ENCODE measurements around the gene RCBTB1. TPM values are rescaled to one million over a fixed set of nuclear protein-coding genes. Genes with fewer than 3 reads are reported as not detected.

The RCBTB1 gene
- polyA plus RNA-seq, 1 of the 3 experiments (the other 2 are of a cell fraction), result 13.2 TPM

- DNase-seq, result no peak
- Histone ChIP-seq H3K9ac (no peak overlapping the region), H2AFZ (ENCODE audit: low read depth) (no peak overlapping the region), H3K9me2 (no peaks in the 10 kb centered on the region), H4K20me1 (ENCODE audit: insufficient read depth) (no peaks in the 10 kb centered on the region), H3K4me2 (no peak overlapping the region), H3K36me3 (replicated peaks in 1 of 2; ENCODE audit: control insufficient read depth in 1 of 2, insufficient read depth in 2 of 2, low read length in 1 of 2) (peaks cover 5 to 15% of the 10 kb centered on the region in 2 experiments), H3K4me1 (ENCODE audit: control insufficient read depth in 1 of 2, insufficient read depth in 2 of 2, low read depth in 1 of 2, low read length in 1 of 2) (peaks cover 0 to 5% of the 10 kb centered on the region in 2 experiments; a peak in 2 of 4 replicates), H3K9me3 (no peaks in the 10 kb centered on the region), H3K79me2 (ENCODE audit: insufficient read depth) (peaks cover 4% of the 10 kb centered on the region; the same call in 1 of the 2 replicates), H3K4me3 (ENCODE audit: low read depth in 2 of 2, low read length in 1 of 2) (no peak overlapping the region), H3F3A (replicated peaks; ENCODE audit: insufficient read depth) (no peaks in the 10 kb centered on the region), H3K27me3 (ENCODE audit: insufficient read depth) (no peaks in the 10 kb centered on the region), H3K27ac (ENCODE audit: low read depth in 2 of 2, low read length in 1 of 2) (no peak overlapping the region)
- ChIA-PET POLR2A (no interaction called here), CTCF (interaction anchor here (1.7 kb wide), 1 partner anchor 11 kb away, joined by 7 read pairs; no protein-coding TSS in a partner anchor)
- no peak for TF ChIP-seq MAX (IDR thresholded peaks at IDR 0.05; ENCODE audit: low read depth)
- TF ChIP-seq CTCF (IDR thresholded peaks at IDR 0.05), result no peak
- TF ChIP-seq SIN3A (IDR thresholded peaks at IDR 0.05; ENCODE audit: borderline replicate concordance, low read depth, low read length), result no peak
- no peak for TF ChIP-seq USF1 (IDR thresholded peaks at IDR 0.05; ENCODE audit: borderline replicate concordance, low read depth)
- no peak for TF ChIP-seq POLR2AphosphoS5 (IDR thresholded peaks at IDR 0.05; ENCODE audit: low read depth, low read length)
- 97% methylated on average over 8 of the region's 8 CpGs for WGBS (ENCODE audit: low lambda C conversion rate)
Observed at GRCh38 chr13:49571299-49572240, 13.8 kb downstream of the RCBTB1 start.

GRCh38 chr13:49569993-49570689 is 15.2 kb downstream of the RCBTB1 start:
- DNase-seq, result peak; percentile 31
- ChIA-PET POLR2A (interaction anchor here (1.0 kb wide), 1 partner anchor 126 kb away, joined by 3 read pairs; the partner anchor contains the start of genes CAB39L and SETDB2), CTCF (interaction anchor here (1.0 to 1.7 kb wide), 2 partner anchors 10 to 37 kb away, joined by 3 to 7 read pairs; no protein-coding TSS in a partner anchor)
- Histone ChIP-seq H3F3A (replicated peaks; ENCODE audit: insufficient read depth) (no peaks in the 10 kb centered on the region), H3K4me1 (ENCODE audit: control insufficient read depth in 1 of 2, insufficient read depth in 2 of 2, low read depth in 1 of 2, low read length in 1 of 2) (peaks cover 0 to 5% of the 10 kb centered on the region in 2 experiments; a peak in 2 of 4 replicates), H2AFZ (ENCODE audit: low read depth) (no peak overlapping the region), H3K9ac (no peak overlapping the region), H3K36me3 (replicated peaks in 1 of 2; ENCODE audit: control insufficient read depth in 1 of 2, insufficient read depth in 2 of 2, low read length in 1 of 2) (peaks cover 10 to 12% of the 10 kb centered on the region in 2 experiments), H3K4me3 (ENCODE audit: low read depth in 2 of 2, low read length in 1 of 2) (no peak overlapping the region), H3K9me2 (no peaks in the 10 kb centered on the region), H3K79me2 (ENCODE audit: insufficient read depth) (peaks cover 3% of the 10 kb centered on the region; the same call in 1 of the 2 replicates), H3K27ac (ENCODE audit: low read depth in 2 of 2, low read length in 1 of 2) (0 out of 4 replicates have a peak overlapping the region, but pooled peaks of 1 of the 2 experiments have one; percentile 39), H3K9me3 (no peaks in the 10 kb centered on the region), H3K4me2 (no peak overlapping the region), H3K27me3 (ENCODE audit: insufficient read depth) (no peaks in the 10 kb centered on the region), H4K20me1 (ENCODE audit: insufficient read depth) (no peaks in the 10 kb centered on the region)
- WGBS (ENCODE audit: low lambda C conversion rate), result 96% methylated on average over 1 of the region's 1 CpG
- TF ChIP-seq GABPA (IDR thresholded peaks at IDR 0.05; ENCODE audit: low read depth), result no peak
- peak; percentile 12; the same call in 1 of the 2 replicates for TF ChIP-seq GATA2 (CRISPR knock-in tag; IDR thresholded peaks at IDR 0.05)
